Stomach (tissue), 4 donors: ENCODE results near the gene RAB22A.

Source experiments
- EP300 ChIP-seq: sonication (generic); formaldehyde crosslinking; IDR thresholded peaks from one replicate; pipeline ENCODE4 v1.6.1; 2017; ENCODE audit warnings: antibody characterized with exemption
- POLR2A ChIP-seq, 4 donors: fragments of 450-650 bp; IDR thresholded peaks; one replicate each; pipeline ENCODE4 v1.6.1; 2016; ENCODE audit warnings: antibody characterized with exemption in 4 of 4, control low read depth in 2 of 4, mild to moderate bottlenecking in 1 of 4, moderate library complexity in 1 of 4
- TF ChIP-seq, protein P1 (sequence below), 7 experiments: fragments of 450-650 bp in 4 of 7; fragments of 200-600 bp in 3 of 7; sonication (generic) in 3 of 7; IDR thresholded peaks; one replicate each; pipeline ENCODE4 v1.5.1; 2016 to 2019; ENCODE audit warnings: antibody characterized with exemption in 7 of 7, control low read depth in 2 of 7, mild to moderate bottlenecking in 1 of 7

GRCh38 chr20:58390659-58391035, 81.1 kb downstream of the RAB22A start:
- TF ChIP-seq EP300 (no peak), POLR2A (IDR thresholded peaks at IDR 0.05) (no peak)
- TF ChIP-seq, protein P1, sequence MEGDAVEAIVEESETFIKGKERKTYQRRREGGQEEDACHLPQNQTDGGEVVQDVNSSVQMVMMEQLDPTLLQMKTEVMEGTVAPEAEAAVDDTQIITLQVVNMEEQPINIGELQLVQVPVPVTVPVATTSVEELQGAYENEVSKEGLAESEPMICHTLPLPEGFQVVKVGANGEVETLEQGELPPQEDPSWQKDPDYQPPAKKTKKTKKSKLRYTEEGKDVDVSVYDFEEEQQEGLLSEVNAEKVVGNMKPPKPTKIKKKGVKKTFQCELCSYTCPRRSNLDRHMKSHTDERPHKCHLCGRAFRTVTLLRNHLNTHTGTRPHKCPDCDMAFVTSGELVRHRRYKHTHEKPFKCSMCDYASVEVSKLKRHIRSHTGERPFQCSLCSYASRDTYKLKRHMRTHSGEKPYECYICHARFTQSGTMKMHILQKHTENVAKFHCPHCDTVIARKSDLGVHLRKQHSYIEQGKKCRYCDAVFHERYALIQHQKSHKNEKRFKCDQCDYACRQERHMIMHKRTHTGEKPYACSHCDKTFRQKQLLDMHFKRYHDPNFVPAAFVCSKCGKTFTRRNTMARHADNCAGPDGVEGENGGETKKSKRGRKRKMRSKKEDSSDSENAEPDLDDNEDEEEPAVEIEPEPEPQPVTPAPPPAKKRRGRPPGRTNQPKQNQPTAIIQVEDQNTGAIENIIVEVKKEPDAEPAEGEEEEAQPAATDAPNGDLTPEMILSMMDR (IDR thresholded peaks at IDR 0.05): no peak
